Neural progenitor cell (in vitro differentiated cells): ENCODE measurements around the gene PEMT. TPM values are rescaled to one million over a fixed set of nuclear protein-coding genes. Genes with fewer than 3 reads are reported as not detected.
A peak's percentile ranks its signal among the peaks of the same experiment; 100 is the strongest.

Experiments
- DNase-seq: peaks from one replicate; pipeline ENCODE4 v3.0.0-alpha.2; 2016; ENCODE audit warnings: low spot score
- H2AFZ ChIP-seq: fragments of 200-600 bp; sonication (generic); replicated peaks from 2 replicates; pipeline ENCODE4 v1.6.1; 2016; ENCODE audit warnings: antibody characterized with exemption
- H3F3A ChIP-seq: fragments of 200-600 bp; sonication (generic); 2 replicates; pipeline ENCODE4 v1.6.1; 2016; ENCODE audit warnings: antibody characterized with exemption, low read depth
- H3K27ac ChIP-seq: fragments of 200-600 bp; sonication (generic); 2 replicates; pipeline ENCODE4 v1.5.1; 2016; ENCODE audit warnings: mild to moderate bottlenecking
- H3K27me3 ChIP-seq: fragments of 200-600 bp; sonication (generic); 2 replicates; pipeline ENCODE4 v1.6.1; 2016; ENCODE audit warnings: mild to moderate bottlenecking, moderate library complexity
- H3K36me3 ChIP-seq: fragments of 200-600 bp; sonication (generic); 2 replicates; pipeline ENCODE4 v1.5.1; 2016
- H3K4me1 ChIP-seq: fragments of 200-600 bp; sonication (generic); 2 replicates; pipeline ENCODE4 v1.6.1; 2016; ENCODE audit warnings: mixed run types
- H3K4me2 ChIP-seq: fragments of 200-600 bp; sonication (generic); 2 replicates; pipeline ENCODE4 v1.6.1; 2016
- H3K4me3 ChIP-seq: fragments of 200-600 bp; sonication (generic); 2 replicates; pipeline ENCODE4 v1.5.1; 2016
- H3K79me2 ChIP-seq: fragments of 200-600 bp; sonication (generic); 2 replicates; pipeline ENCODE4 v1.6.1; 2016; ENCODE audit warnings: low read depth
- H3K9ac ChIP-seq: fragments of 200-600 bp; sonication (generic); 2 replicates; pipeline ENCODE4 v1.6.1; 2016
- H3K9me3 ChIP-seq: fragments of 200-600 bp; sonication (generic); 2 replicates; pipeline ENCODE4 v1.5.1; 2016; ENCODE audit warnings: low read depth
- H4K20me1 ChIP-seq: fragments of 200-600 bp; sonication (generic); 2 replicates; pipeline ENCODE4 v1.6.1; 2016; ENCODE audit warnings: low read depth
- H3K27ac Mint-ChIP-seq: 3 replicates; pipeline ENCODE4 v1.8.0; 2021; ENCODE audit warnings: mixed read lengths
- H3K27me3 Mint-ChIP-seq: 2 replicates; pipeline ENCODE4 v1.8.0; 2022; ENCODE audit warnings: low read depth, mild to moderate bottlenecking, inconsistent platforms, moderate library complexity, mixed read lengths; ENCODE audit not compliant: insufficient read depth
- H3K36me3 Mint-ChIP-seq: 3 replicates; pipeline ENCODE4 v1.8.0; 2021; ENCODE audit warnings: mixed read lengths
- H3K4me1 Mint-ChIP-seq: 3 replicates; pipeline ENCODE4 v1.8.0; 2021; ENCODE audit warnings: mixed read lengths
- H3K4me3 Mint-ChIP-seq: 3 replicates; pipeline ENCODE4 v1.8.0; 2021; ENCODE audit warnings: mild to moderate bottlenecking, moderate library complexity, mixed read lengths
- H3K9me3 Mint-ChIP-seq: 3 replicates; pipeline ENCODE4 v1.8.0; 2020; ENCODE audit warnings: mixed read lengths
- EZH2 ChIP-seq: fragments of 200-600 bp; sonication (generic); IDR thresholded peaks from 2 replicates; pipeline ENCODE4 v1.6.1; 2017; ENCODE audit warnings: antibody characterized with exemption, mild to moderate bottlenecking, moderate library complexity
- EZH2phosphoT487 ChIP-seq: fragments of 200-600 bp; sonication (generic); IDR thresholded peaks from 2 replicates; pipeline ENCODE4 v1.6.1; 2017; ENCODE audit warnings: antibody characterized with exemption
- total RNA-seq: library from RNA; depleted of rRNA; stranded (reverse); fragments of >200 nt; gene quantifications from 2 replicates; pipeline ENCODE4 v1.2.3, GENCODE V29; 2015; ENCODE audit warnings: low replicate concordance
- TF ChIP-seq, protein P1 (sequence below): fragments of 200-600 bp; sonication (generic); IDR thresholded peaks from 2 replicates; pipeline ENCODE4 v1.5.1; 2017; ENCODE audit warnings: antibody characterized with exemption, mild to moderate bottlenecking

The PEMT gene
- total RNA-seq, 1 donor from 2014 or later = 17.7 TPM

GRCh38 chr17:17605729-17606088, 14.2 kb upstream of the PEMT start:
- TF ChIP-seq EZH2phosphoT487 (no peak), EZH2 (no peak)
- TF ChIP-seq, protein P1, sequence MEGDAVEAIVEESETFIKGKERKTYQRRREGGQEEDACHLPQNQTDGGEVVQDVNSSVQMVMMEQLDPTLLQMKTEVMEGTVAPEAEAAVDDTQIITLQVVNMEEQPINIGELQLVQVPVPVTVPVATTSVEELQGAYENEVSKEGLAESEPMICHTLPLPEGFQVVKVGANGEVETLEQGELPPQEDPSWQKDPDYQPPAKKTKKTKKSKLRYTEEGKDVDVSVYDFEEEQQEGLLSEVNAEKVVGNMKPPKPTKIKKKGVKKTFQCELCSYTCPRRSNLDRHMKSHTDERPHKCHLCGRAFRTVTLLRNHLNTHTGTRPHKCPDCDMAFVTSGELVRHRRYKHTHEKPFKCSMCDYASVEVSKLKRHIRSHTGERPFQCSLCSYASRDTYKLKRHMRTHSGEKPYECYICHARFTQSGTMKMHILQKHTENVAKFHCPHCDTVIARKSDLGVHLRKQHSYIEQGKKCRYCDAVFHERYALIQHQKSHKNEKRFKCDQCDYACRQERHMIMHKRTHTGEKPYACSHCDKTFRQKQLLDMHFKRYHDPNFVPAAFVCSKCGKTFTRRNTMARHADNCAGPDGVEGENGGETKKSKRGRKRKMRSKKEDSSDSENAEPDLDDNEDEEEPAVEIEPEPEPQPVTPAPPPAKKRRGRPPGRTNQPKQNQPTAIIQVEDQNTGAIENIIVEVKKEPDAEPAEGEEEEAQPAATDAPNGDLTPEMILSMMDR = no peak
- H3K4me3 ChIP-seq = no peak overlapping the region
- no peaks in the 10 kb centered on the region for H3K9me3 Mint-ChIP-seq
- H3K9me3 ChIP-seq = no peaks in the 10 kb centered on the region
- peaks cover 18% of the 10 kb centered on the region for H3F3A ChIP-seq
- peaks cover 45% of the 10 kb centered on the region for H3K4me1 Mint-ChIP-seq
- no peaks in the 10 kb centered on the region for H3K36me3 ChIP-seq
- H3K27me3 ChIP-seq = no peaks in the 10 kb centered on the region
- H3K27ac ChIP-seq = no peak overlapping the region
- peaks cover 14% of the 10 kb centered on the region for H3K27me3 Mint-ChIP-seq
- DNase-seq = no peak
- H3K27ac Mint-ChIP-seq = no peak overlapping the region
- H3K4me1 ChIP-seq = peaks cover 3% of the 10 kb centered on the region
- no peak overlapping the region for H3K4me3 Mint-ChIP-seq
- H3K36me3 Mint-ChIP-seq = no peaks in the 10 kb centered on the region
- no peaks in the 10 kb centered on the region for H3K79me2 ChIP-seq
- H3K9ac ChIP-seq = no peak overlapping the region
- no peak overlapping the region for H2AFZ ChIP-seq
- no peaks in the 10 kb centered on the region for H4K20me1 ChIP-seq
- H3K4me2 ChIP-seq = no peak overlapping the region

- Histone ChIP-seq H3K27me3 (no peaks in the 10 kb centered on the region), H3K9ac (no peak overlapping the region), H2AFZ (no peak overlapping the region), H3K9me3 (no peaks in the 10 kb centered on the region), H3K4me3 (no peak overlapping the region), H3K4me2 (no peak overlapping the region), H4K20me1 (no peaks in the 10 kb centered on the region), H3K4me1 (peaks cover 3% of the 10 kb centered on the region), H3K27ac (no peak overlapping the region), H3F3A (peaks cover 13% of the 10 kb centered on the region), H3K79me2 (no peaks in the 10 kb centered on the region), H3K36me3 (no peaks in the 10 kb centered on the region)
- H3K4me3 Mint-ChIP-seq = no peak overlapping the region
- H3K27ac Mint-ChIP-seq = no peak overlapping the region
- no peaks in the 10 kb centered on the region for H3K9me3 Mint-ChIP-seq
- no peaks in the 10 kb centered on the region for H3K36me3 Mint-ChIP-seq
- peaks cover 42% of the 10 kb centered on the region for H3K4me1 Mint-ChIP-seq
- TF ChIP-seq, protein P1 = no peak
- TF ChIP-seq EZH2phosphoT487 (no peak), EZH2 (no peak)
- H3K27me3 Mint-ChIP-seq = peaks cover 14% of the 10 kb centered on the region
- DNase-seq = no peak
These were observed 13.7 kb upstream of the PEMT start for GRCh38 chr17:17605083-17605728.

GRCh38 chr17:17603895-17604225, 12.4 kb upstream of the PEMT start:
- H3K27ac Mint-ChIP-seq = no peak overlapping the region
- peaks cover 16% of the 10 kb centered on the region for H3K27me3 Mint-ChIP-seq
- H3K9ac ChIP-seq = no peak overlapping the region
- H3K4me3 Mint-ChIP-seq = no peak overlapping the region
- H2AFZ ChIP-seq = no peak overlapping the region
- H4K20me1 ChIP-seq = no peaks in the 10 kb centered on the region
- no peaks in the 10 kb centered on the region for H3K79me2 ChIP-seq
- no peak overlapping the region for H3K27ac ChIP-seq
- H3K4me2 ChIP-seq = peak overlapping the region; percentile 53
- H3K36me3 Mint-ChIP-seq = no peaks in the 10 kb centered on the region
- H3K4me3 ChIP-seq = no peak overlapping the region
- peaks cover 49% of the 10 kb centered on the region for H3K4me1 Mint-ChIP-seq
- peaks cover 13% of the 10 kb centered on the region for H3F3A ChIP-seq
- no peaks in the 10 kb centered on the region for H3K9me3 Mint-ChIP-seq
- H3K27me3 ChIP-seq = no peaks in the 10 kb centered on the region
- H3K36me3 ChIP-seq = no peaks in the 10 kb centered on the region
- no peaks in the 10 kb centered on the region for H3K9me3 ChIP-seq
- DNase-seq = no peak
- TF ChIP-seq EZH2 (no peak), EZH2phosphoT487 (no peak)
- TF ChIP-seq, protein P1 = no peak
- H3K4me1 ChIP-seq = peaks cover 3% of the 10 kb centered on the region
